GM23338 (cell line): ENCODE data around the gene F8. TPM values are rescaled to one million over a fixed set of nuclear protein-coding genes. Genes with fewer than 3 reads are reported as not detected.
"Not testable (repeated sequence)": the region's sequence is repeated elsewhere in the genome, so short reads cannot be mapped to it uniquely, and the experiment has no call there.

Experiments used
- ATAC-seq: fragments of 200-7000 bp; cut with Tn5 transposase; 3 replicates; pipeline ENCODE4 v1.9.1; 2020
- DNase-seq: peaks from one replicate; pipeline ENCODE4 v3.0.0-alpha.2; 2015; ENCODE audit warnings: low spot score
- H2AFZ ChIP-seq: fragments of 200-600 bp; sonication (generic); 2 replicates; pipeline ENCODE4 v1.8.0; 2016; ENCODE audit warnings: antibody characterized with exemption, mild to moderate bottlenecking, moderate library complexity
- H3F3A ChIP-seq: fragments of 200-600 bp; sonication (generic); replicated peaks from 2 replicates; pipeline ENCODE4 v1.8.0; 2017; ENCODE audit warnings: antibody characterized with exemption, mixed run types, low read depth
- H3K27ac ChIP-seq: fragments of 200-600 bp; sonication (generic); 2 replicates; pipeline ENCODE4 v1.6.1; 2016; ENCODE audit warnings: low read depth
- H3K27me3 ChIP-seq: fragments of 200-600 bp; sonication (generic); 2 replicates; pipeline ENCODE4 v1.8.0; 2016; ENCODE audit warnings: mild to moderate bottlenecking, mixed run types, moderate library complexity; ENCODE audit not compliant: insufficient read depth
- H3K36me3 ChIP-seq: fragments of 200-600 bp; sonication (generic); 2 replicates; pipeline ENCODE4 v1.8.0; 2016; ENCODE audit warnings: mild to moderate bottlenecking; ENCODE audit not compliant: insufficient read depth
- H3K4me1 ChIP-seq: fragments of 200-600 bp; sonication (generic); 2 replicates; pipeline ENCODE4 v1.8.0; 2016; ENCODE audit warnings: mild to moderate bottlenecking, moderate library complexity; ENCODE audit not compliant: insufficient read depth
- H3K4me2 ChIP-seq: fragments of 200-600 bp; sonication (generic); 2 replicates; pipeline ENCODE4 v1.7.1; 2017; ENCODE audit warnings: mixed run types
- H3K4me3 ChIP-seq: fragments of 200-600 bp; sonication (generic); 2 replicates; pipeline ENCODE4 v1.6.1; 2016; ENCODE audit warnings: mixed run types
- H3K79me2 ChIP-seq: fragments of 200-600 bp; sonication (generic); replicated peaks from 2 replicates; pipeline ENCODE4 v1.8.0; 2017; ENCODE audit warnings: mild to moderate bottlenecking; ENCODE audit not compliant: insufficient read depth
- H3K9me2 ChIP-seq: fragments of 200-600 bp; sonication (generic); 2 replicates; pipeline ENCODE4 v1.8.0; 2017; ENCODE audit not compliant: insufficient read depth
- H4K20me1 ChIP-seq: fragments of 200-600 bp; sonication (generic); replicated peaks from 2 replicates; pipeline ENCODE4 v1.8.0; 2017; ENCODE audit warnings: mild to moderate bottlenecking; ENCODE audit not compliant: insufficient read depth
- H3K27ac Mint-ChIP-seq: 2 replicates; pipeline ENCODE4 v1.8.0; 2020; ENCODE audit warnings: inconsistent platforms, mild to moderate bottlenecking, moderate library complexity, mixed read lengths
- H3K27me3 Mint-ChIP-seq: 3 replicates; pipeline ENCODE4 v1.8.0; 2022; ENCODE audit warnings: low read depth, mild to moderate bottlenecking, moderate library complexity, mixed read lengths, inconsistent platforms; ENCODE audit not compliant: insufficient read depth, poor library complexity
- H3K36me3 Mint-ChIP-seq: 3 replicates; pipeline ENCODE4 v1.8.0; 2021; ENCODE audit warnings: low read depth, mild to moderate bottlenecking, inconsistent platforms, moderate library complexity, mixed read lengths
- H3K4me1 Mint-ChIP-seq: 3 replicates; pipeline ENCODE4 v1.8.0; 2020; ENCODE audit warnings: mild to moderate bottlenecking, inconsistent platforms, mixed read lengths
- H3K4me3 Mint-ChIP-seq: 3 replicates; pipeline ENCODE4 v1.8.0; 2021; ENCODE audit warnings: moderate library complexity, mild to moderate bottlenecking, inconsistent platforms, mixed read lengths
- H3K9me3 Mint-ChIP-seq: 3 replicates; pipeline ENCODE4 v1.8.0; 2020; ENCODE audit warnings: moderate library complexity, mild to moderate bottlenecking, inconsistent platforms, mixed read lengths
- CTCF ChIP-seq, 2 experiments: fragments of 200-600 bp in 1 of 2; sonication (generic) in 1 of 2; conservative IDR thresholded peaks; 2 replicates each; pipeline versions ENCODE4 v1.5.1 to v1.6.1; 2016 to 2017; ENCODE audit warnings: antibody characterized with exemption in 2 of 2, low read depth in 2 of 2, mild to moderate bottlenecking in 2 of 2, moderate library complexity in 1 of 2
- EZH2phosphoT487 ChIP-seq: fragments of 200-600 bp; sonication (generic); IDR thresholded peaks from one replicate; pipeline ENCODE4 v1.8.1; 2018; ENCODE audit warnings: antibody characterized with exemption; ENCODE audit not compliant: unreplicated experiment
- NANOG ChIP-seq: IDR thresholded peaks from 2 replicates; pipeline ENCODE4 v1.6.1; 2016; ENCODE audit warnings: antibody characterized with exemption, borderline replicate concordance
- POLR2AphosphoS5 ChIP-seq: IDR thresholded peaks from 2 replicates; pipeline ENCODE4 v1.6.1; 2016; ENCODE audit warnings: antibody characterized with exemption, low read depth
- STAT1 ChIP-seq: IDR thresholded peaks from one replicate; pipeline ENCODE4 v1.6.1; 2016; ENCODE audit warnings: antibody characterized with exemption; ENCODE audit not compliant: unreplicated experiment
- ZNF462 ChIP-seq: fragments of 250-450 bp; sonication (Bioruptor Pico); IDR thresholded peaks from 2 replicates; pipeline ENCODE4 v1.5.0; 2020; ENCODE audit warnings: mild to moderate bottlenecking, moderate library complexity
- polyA plus RNA-seq: library from polyadenylated mRNA; unstranded; fragments of >200 nt; fragmentation: Nextera tagmentation; extraction: Ambion mirVana; gene quantifications from 2 replicates; pipeline ENCODE4 v1.2.1, GENCODE V29; 2016
- total RNA-seq: library from RNA; depleted of rRNA; stranded (reverse); fragments of >200 nt; shearing (Covaris generic); gene quantifications from 2 replicates; pipeline ENCODE4 v1.2.3, GENCODE V29; 2014

F8 gene
- total and polyA plus RNA-seq, 2 experiments from 2014 or later: 0.70 to 1.8 TPM

DNA sequence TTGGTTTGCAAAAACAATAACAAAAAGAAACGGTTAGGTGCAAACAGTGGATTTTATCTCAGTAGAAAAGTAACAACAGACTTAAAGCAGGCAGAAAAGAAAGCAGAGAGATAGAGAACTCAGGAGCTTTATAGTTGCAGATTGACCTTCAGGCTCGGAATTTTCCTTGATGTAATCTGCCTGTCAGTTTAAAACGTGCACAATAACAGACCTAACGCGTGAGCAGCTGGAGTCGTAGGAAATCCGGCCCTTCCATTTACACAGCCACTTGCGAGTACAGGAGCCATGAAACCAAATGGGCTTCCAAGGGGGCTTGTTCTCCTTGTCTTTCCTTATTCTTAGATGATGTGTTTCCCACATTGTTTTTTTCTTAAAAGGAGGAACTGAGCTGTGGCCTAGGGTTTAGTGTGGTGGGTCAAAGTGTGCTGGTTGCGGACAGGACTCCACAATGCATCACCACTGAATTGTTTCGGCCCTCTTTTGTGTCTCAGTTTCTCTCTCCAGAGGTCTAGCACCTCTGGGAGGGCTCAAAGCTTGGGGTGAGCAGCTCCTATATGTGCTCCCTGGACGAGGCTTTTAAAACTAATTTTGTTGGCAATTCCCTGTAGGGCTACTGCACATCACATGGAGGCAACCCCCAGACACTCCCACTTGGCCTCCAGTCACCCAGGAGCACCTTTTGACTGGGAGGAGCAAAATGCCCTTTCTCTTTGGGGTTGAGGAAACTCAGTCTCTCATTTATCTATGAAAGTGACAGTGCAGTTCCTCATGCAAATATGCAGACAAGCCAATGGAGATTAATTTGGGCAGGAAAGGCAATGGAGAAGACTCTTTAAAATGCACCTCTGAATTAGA is 203.4 kb downstream of the F8 start (continued):
- TF ChIP-seq ZNF462 (CRISPR knock-in tag) (no peak), EZH2phosphoT487 (no peak), NANOG (no peak), STAT1 (no peak), CTCF (conservative IDR thresholded peaks at IDR 0.05; ENCODE audit: low read depth in 2 of 2) (no peak), POLR2AphosphoS5 (no peak)

GRCh38 chrX:154817048-154817618 is 205.4 kb downstream of the F8 start:
- ATAC-seq, H3K27ac Mint-ChIP-seq: not testable (repeated sequence)
- peaks cover 20% of the 10 kb centered on the region for H3K9me3 Mint-ChIP-seq

DNA sequence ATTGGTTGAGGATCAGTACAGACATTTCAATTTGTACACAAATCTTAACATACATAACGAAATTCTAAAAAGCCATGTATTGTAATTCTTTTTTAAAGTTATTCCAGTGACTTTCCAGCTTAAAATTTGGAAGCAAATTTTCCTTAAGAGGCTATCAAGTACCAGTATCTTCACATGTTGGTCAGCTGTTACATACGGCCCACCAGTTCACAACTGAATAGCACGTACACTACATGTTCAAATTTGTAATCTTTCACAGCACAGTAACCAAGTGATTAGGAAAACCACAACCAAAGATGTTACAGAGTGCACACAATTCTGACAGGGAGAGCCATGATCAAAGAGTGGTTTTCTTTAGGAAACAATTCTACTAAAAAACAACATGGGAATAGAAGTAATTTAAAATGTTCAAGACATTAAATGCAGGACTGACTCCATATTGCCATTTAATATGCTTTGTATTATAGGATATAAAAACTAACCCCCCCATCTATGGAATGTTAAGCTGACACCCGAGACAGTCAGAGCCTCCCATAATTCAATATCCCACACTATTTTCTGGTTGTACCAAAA is 206.1 kb downstream of the F8 start:
- H3K9me3 Mint-ChIP-seq: peaks cover 20% of the 10 kb centered on the region
- peaks cover 24% of the 10 kb centered on the region for H3K36me3 Mint-ChIP-seq

More at GRCh38 chrX:154817048-154817618, 205.4 kb downstream of the F8 start:
- not testable (repeated sequence) for H3K27ac ChIP-seq, H3K36me3 ChIP-seq, H3K4me3 ChIP-seq, H3K79me2 ChIP-seq, H3K27me3 ChIP-seq, H3K4me3 Mint-ChIP-seq, H2AFZ ChIP-seq, H3K9me2 ChIP-seq, DNase-seq, H3F3A ChIP-seq, H4K20me1 ChIP-seq, H3K4me2 ChIP-seq, H3K27me3 Mint-ChIP-seq
- peaks cover 47% of the 10 kb centered on the region for H3K4me1 Mint-ChIP-seq
- H3K36me3 Mint-ChIP-seq: peaks cover 24% of the 10 kb centered on the region
- H3K4me1 ChIP-seq: peaks cover 31% of the 10 kb centered on the region

More for the DNA sequence above, 206.1 kb downstream of the F8 start:
- peaks cover 42% of the 10 kb centered on the region for H3K4me1 Mint-ChIP-seq
- H3K79me2 ChIP-seq, H3K27me3 Mint-ChIP-seq, H3K27ac Mint-ChIP-seq, H4K20me1 ChIP-seq, ATAC-seq, H3K4me3 ChIP-seq, H3K27me3 ChIP-seq, H3K9me2 ChIP-seq, H3K27ac ChIP-seq, H3F3A ChIP-seq, DNase-seq, H3K36me3 ChIP-seq, H3K4me3 Mint-ChIP-seq, H2AFZ ChIP-seq, H3K4me2 ChIP-seq: not testable (repeated sequence)
- peaks cover 31% of the 10 kb centered on the region for H3K4me1 ChIP-seq
